GM19468 (cell line): ENCODE data around the gene OR2V1.

Experiments
- ATAC-seq: cut with Tn5 transposase; IDR thresholded peaks from one replicate; pipeline ENCODE4 v1.9.1; 2021; ENCODE audit warnings: mild to moderate bottlenecking, moderate library complexity, moderate number of reproducible peaks; ENCODE audit not compliant: unreplicated experiment; ENCODE audit errors: extremely low read depth

OR2V1 gene

DNA sequence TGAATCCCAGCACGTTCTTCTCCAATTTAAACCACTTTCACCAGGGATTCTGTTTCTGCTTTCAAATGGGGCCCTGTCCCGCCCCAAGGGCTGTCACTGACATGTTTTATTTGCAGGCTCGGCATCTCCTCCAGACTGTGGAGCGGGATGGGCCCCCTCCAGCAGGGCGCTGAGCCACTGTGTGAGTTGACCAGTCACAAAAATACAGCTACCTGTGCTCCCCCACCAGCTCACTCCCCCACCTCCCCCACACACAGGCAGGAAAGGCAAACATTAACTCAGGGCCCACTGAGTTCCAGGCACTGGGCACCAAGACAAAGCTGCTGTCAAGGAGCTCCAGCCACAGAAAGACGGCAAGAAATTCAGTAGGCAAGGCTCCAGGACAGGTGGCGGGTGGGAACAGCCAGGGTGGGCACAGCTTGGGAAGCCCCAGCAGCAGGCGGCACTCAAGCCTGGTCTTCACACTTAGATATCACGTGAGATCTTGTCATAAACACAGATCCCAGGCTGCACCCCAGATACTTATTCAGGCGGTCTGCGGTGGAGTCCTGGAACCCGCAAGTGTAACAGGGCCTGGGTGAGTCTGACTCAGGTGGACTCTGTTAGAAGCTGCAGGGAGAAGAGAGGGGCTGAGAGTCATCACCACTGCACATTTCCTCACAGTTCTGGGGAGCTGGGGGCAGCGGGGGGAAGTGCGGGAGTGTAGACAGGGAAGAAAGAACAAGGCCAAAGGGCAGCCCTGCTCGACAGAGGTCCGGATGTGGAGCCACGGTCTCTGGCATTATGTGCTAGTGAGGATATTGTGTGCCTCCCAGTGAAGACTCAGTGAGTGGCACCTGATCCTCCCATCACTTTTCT, 44.7 kb downstream of the OR2V1 start:
- no peak for ATAC-seq

- no peak for ATAC-seq
Observed at GRCh38 chr5:181084621-181085195, 46.3 kb downstream of the OR2V1 start.

- no peak for ATAC-seq
Observed at GRCh38 chr5:181081989-181082388, 49.0 kb downstream of the OR2V1 start.

GRCh38 chr5:181076920-181077319, 54.0 kb downstream of the OR2V1 start:
- no peak for ATAC-seq
